SK-N-SH (cell line): ENCODE results near the gene TECR. TPM values are rescaled to one million over a fixed set of nuclear protein-coding genes. Genes with fewer than 3 reads are reported as not detected.
"Not testable (repeated sequence)": the region's sequence is repeated elsewhere in the genome, so short reads cannot be mapped to it uniquely, and the experiment has no call there.

Experiments
- CTCF ChIA-PET: fragments of 300-600, 350-600 bp; formaldehyde crosslinking; extraction: SDS; loops from one replicate; lab custom pipeline; 2021; lab: Yijun Ruan, JAX
- POLR2A ChIA-PET: fragments of 350-600 bp; sonication (Branson Sonifier 250); formaldehyde crosslinking; extraction: SDS; loops from one replicate; lab custom pipeline; 2020; ENCODE audit warnings: antibody characterized with exemption, inconsistent platforms; lab: Yijun Ruan, JAX
- DNase-seq: peaks from one replicate; pipeline ENCODE4 v3.0.0; 2012
- H2AFZ ChIP-seq: fragments of 200-600 bp; sonication (generic); 2 replicates; pipeline ENCODE4 v1.8.1; 2016; ENCODE audit warnings: antibody characterized with exemption, mild to moderate bottlenecking, low read depth
- H3F3A ChIP-seq: fragments of 200-600 bp; sonication (generic); replicated peaks from 2 replicates; pipeline ENCODE3; 2016; ENCODE audit warnings: antibody characterized with exemption, mild to moderate bottlenecking; ENCODE audit not compliant: insufficient read depth
- H3K27ac ChIP-seq, 2 experiments: fragments of 200-500 bp in 1 of 2; fragments of 200-600 bp in 1 of 2; sonication (Bioruptor generic) in 1 of 2; sonication (generic), shearing (Covaris generic) in 1 of 2; 2 replicates each; pipeline versions ENCODE4 v1.5.1 to v1.6.1; 2014 to 2016; ENCODE audit warnings: low read depth in 2 of 2, inconsistent platforms in 1 of 2, low read length in 1 of 2, mild to moderate bottlenecking in 1 of 2, mixed read lengths in 1 of 2
- H3K27me3 ChIP-seq: fragments of 200-600 bp; sonication (generic), shearing (Covaris generic); 2 replicates; pipeline ENCODE4 v1.6.1; 2016; ENCODE audit warnings: mixed run types; ENCODE audit not compliant: insufficient read depth
- H3K36me3 ChIP-seq, 2 experiments: fragments of 200-500 bp in 1 of 2; fragments of 200-600 bp in 1 of 2; sonication (Bioruptor generic) in 1 of 2; sonication (generic) in 1 of 2; replicated peaks in 1 of 2; 2 replicates each; pipeline versions ENCODE3 to v1.5.1; 2014 to 2016; ENCODE audit warnings: low read length in 1 of 2, mild to moderate bottlenecking in 1 of 2; ENCODE audit not compliant: insufficient read depth in 2 of 2, control insufficient read depth in 1 of 2
- H3K4me1 ChIP-seq, 2 experiments: fragments of 200-500 bp in 1 of 2; fragments of 200-600 bp in 1 of 2; sonication (Bioruptor generic) in 1 of 2; sonication (generic), shearing (Covaris generic) in 1 of 2; 2 replicates each; pipeline versions ENCODE4 v1.5.1 to v1.6.1; 2014 to 2016; ENCODE audit warnings: low read depth in 1 of 2, low read length in 1 of 2, mixed run types in 1 of 2; ENCODE audit not compliant: insufficient read depth in 2 of 2, control insufficient read depth in 1 of 2
- H3K4me2 ChIP-seq: fragments of 200-600 bp; sonication (generic), shearing (Covaris generic); 2 replicates; pipeline ENCODE4 v1.6.1; 2017; ENCODE audit warnings: mixed run types
- H3K4me3 ChIP-seq, 2 experiments: fragments of 200-500 bp in 1 of 2; fragments of 200-600 bp in 1 of 2; sonication (Bioruptor generic) in 1 of 2; sonication (generic), shearing (Covaris generic) in 1 of 2; 2 replicates each; pipeline versions ENCODE4 v1.5.1 to v1.8.1; 2014 to 2016; ENCODE audit warnings: low read depth in 2 of 2, inconsistent platforms in 1 of 2, low read length in 1 of 2, mild to moderate bottlenecking in 1 of 2, mixed read lengths in 1 of 2, moderate library complexity in 1 of 2
- H3K79me2 ChIP-seq: fragments of 200-600 bp; sonication (generic); 2 replicates; pipeline ENCODE4 v1.8.1; 2017; ENCODE audit warnings: mild to moderate bottlenecking; ENCODE audit not compliant: insufficient read depth
- H3K9ac ChIP-seq: fragments of 200-600 bp; sonication (generic); 2 replicates; pipeline ENCODE4 v1.6.1; 2017; ENCODE audit warnings: mixed run types
- H3K9me2 ChIP-seq: fragments of 200-600 bp; sonication (generic); 2 replicates; pipeline ENCODE4 v1.6.1; 2017; ENCODE audit warnings: mixed run types
- H3K9me3 ChIP-seq: fragments of 200-600 bp; sonication (generic); 2 replicates; pipeline ENCODE4 v1.6.1; 2017; ENCODE audit warnings: mixed run types, mild to moderate bottlenecking, moderate library complexity
- H4K20me1 ChIP-seq: fragments of 200-600 bp; sonication (generic); 2 replicates; pipeline ENCODE4 v1.6.1; 2017; ENCODE audit warnings: mild to moderate bottlenecking, mixed run types; ENCODE audit not compliant: insufficient read depth
- CHD2 ChIP-seq: fragments of 150-350 bp; IDR thresholded peaks from 2 replicates; pipeline ENCODE4 v1.6.1; 2018; ENCODE audit warnings: low read length; ENCODE audit not compliant: partially characterized antibody
- ELF1 ChIP-seq: IDR thresholded peaks from 2 replicates; pipeline ENCODE4 v1.4.0; 2012
- FOXJ3 ChIP-seq: sonication (generic); formaldehyde crosslinking; IDR thresholded peaks from 2 replicates; pipeline ENCODE4 v1.5.1; 2020; ENCODE audit warnings: mild to moderate bottlenecking, missing genetic modification reagents
- GABPA ChIP-seq: IDR thresholded peaks from 2 replicates; pipeline ENCODE4 v1.4.0; 2012; ENCODE audit warnings: low read depth, mild to moderate bottlenecking
- MXI1 ChIP-seq: IDR thresholded peaks from 2 replicates; pipeline ENCODE4 v1.6.1; 2012; ENCODE audit warnings: mild to moderate bottlenecking, low read depth, low read length, improper control_type of control experiment
- RAD21 ChIP-seq: IDR thresholded peaks from 2 replicates; pipeline ENCODE4 v1.6.1; 2012; ENCODE audit warnings: mild to moderate bottlenecking, low read length
- SIN3A ChIP-seq: IDR thresholded peaks from 2 replicates; pipeline ENCODE4 v1.6.1; 2012; ENCODE audit warnings: low read depth, mild to moderate bottlenecking, low read length, moderate library complexity, borderline replicate concordance
- SMC3 ChIP-seq: IDR thresholded peaks from 2 replicates; pipeline ENCODE4 v1.6.1; 2012; ENCODE audit warnings: low read depth, low read length, improper control_type of control experiment
- YY1 ChIP-seq: IDR thresholded peaks from 2 replicates; pipeline ENCODE4 v1.4.0; 2012; ENCODE audit warnings: low read depth, mild to moderate bottlenecking
- WGBS: methylation state at CpG from one replicate; pipeline ENCODE4 v1.1.6; 2017; ENCODE audit warnings: low lambda C conversion rate; 5-methylcytosine and 5-hydroxymethylcytosine counted together
- polyA plus RNA-seq, 3 experiments: library from polyadenylated mRNA; depleted of rRNA; stranded (reverse); fragments of >200 nt; gene quantifications; 2 replicates each; pipeline ENCODE4 v1.2.3, GENCODE V29; 2012
- TF ChIP-seq, protein P1 (sequence below): IDR thresholded peaks from 2 replicates; pipeline ENCODE4; 2012
- TF ChIP-seq, protein P2 (sequence below): IDR thresholded peaks from 2 replicates; pipeline ENCODE4 v1.4.0; 2012; ENCODE audit warnings: low read depth, borderline replicate concordance

Gene TECR
- polyA plus RNA-seq, 1 of the 3 experiments (the other 2 are of a cell fraction) = 110 TPM

DNA sequence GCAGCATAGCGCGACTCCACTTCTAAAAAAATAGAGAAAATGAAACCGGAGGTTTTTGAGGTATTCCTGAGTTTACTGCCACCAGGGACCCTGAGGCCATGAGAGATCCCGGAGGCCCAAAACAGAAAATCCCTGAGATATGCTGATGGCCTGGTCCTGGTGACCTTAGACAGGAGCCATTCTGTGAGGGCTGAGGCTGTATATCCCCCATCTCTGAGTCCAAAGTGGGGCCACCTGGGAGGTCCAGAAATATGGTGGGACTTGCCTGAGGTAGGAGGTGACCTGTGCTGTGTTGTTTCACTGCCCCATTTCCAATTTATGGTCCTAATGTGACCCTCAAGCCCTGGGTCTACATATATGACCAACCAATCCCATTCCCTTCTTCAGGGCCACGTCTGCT is 55.0 kb downstream of the TECR start:
- H2AFZ ChIP-seq, H3F3A ChIP-seq, H3K27me3 ChIP-seq, H3K27ac ChIP-seq, H3K4me3 ChIP-seq, H3K4me2 ChIP-seq, H3K79me2 ChIP-seq, H3K4me1 ChIP-seq, H3K36me3 ChIP-seq, DNase-seq, H3K9me3 ChIP-seq, CTCF ChIA-PET, H4K20me1 ChIP-seq, H3K9ac ChIP-seq, POLR2A ChIA-PET, H3K9me2 ChIP-seq: not testable (repeated sequence)
- 3% methylated on average over 5 of the region's 5 CpGs for WGBS

DNA sequence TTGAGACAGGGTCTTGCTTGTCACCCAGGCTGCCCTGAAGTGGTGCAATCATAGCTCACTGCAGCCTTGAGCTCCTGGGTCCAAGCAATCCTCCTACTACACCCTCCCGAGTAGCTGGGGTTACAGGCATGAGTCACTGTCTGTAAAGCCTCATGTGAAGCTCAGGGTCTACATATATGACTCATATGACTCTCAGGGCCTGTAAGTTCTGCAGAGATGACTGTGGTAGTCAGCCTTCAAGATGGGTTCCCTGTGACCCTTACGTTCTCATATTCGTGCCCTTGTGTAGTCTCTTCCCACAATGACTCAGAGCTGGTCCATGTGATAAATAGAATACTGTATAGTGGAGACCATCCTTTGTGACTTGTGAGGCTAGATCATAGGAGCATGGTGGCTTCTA is 55.8 kb downstream of the TECR start:
- H3K9me2 ChIP-seq, H2AFZ ChIP-seq, H4K20me1 ChIP-seq, H3K4me1 ChIP-seq, POLR2A ChIA-PET, H3K4me2 ChIP-seq, H3K79me2 ChIP-seq, H3K4me3 ChIP-seq, H3K9ac ChIP-seq, H3K27ac ChIP-seq, H3K9me3 ChIP-seq, H3F3A ChIP-seq, H3K36me3 ChIP-seq, H3K27me3 ChIP-seq, DNase-seq, CTCF ChIA-PET: not testable (repeated sequence)
- 0% methylated on average over 1 of the region's 3 CpGs for WGBS

DNA sequence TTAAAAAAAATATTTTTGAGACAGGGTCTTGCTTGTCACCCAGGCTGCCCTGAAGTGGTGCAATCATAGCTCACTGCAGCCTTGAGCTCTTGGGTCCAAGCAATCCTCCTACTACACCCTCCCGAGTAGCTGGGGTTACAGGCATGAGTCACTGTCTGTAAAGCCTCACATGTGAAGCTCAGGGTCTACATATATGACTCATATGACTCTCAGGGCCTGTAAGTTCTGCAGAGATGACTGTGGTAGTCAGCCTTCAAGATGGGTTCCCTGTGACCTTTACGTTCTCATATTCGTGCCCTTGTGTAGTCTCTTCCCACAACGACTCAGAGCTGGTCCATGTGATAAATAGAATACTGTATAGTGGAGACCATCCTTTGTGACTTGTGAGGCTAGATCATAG is 60.0 kb downstream of the TECR start:
- H3K79me2 ChIP-seq, H2AFZ ChIP-seq, DNase-seq, H3K9me3 ChIP-seq, H3K27ac ChIP-seq, H3K9me2 ChIP-seq, H3K4me2 ChIP-seq, H3K4me3 ChIP-seq, H3K36me3 ChIP-seq, H3F3A ChIP-seq, POLR2A ChIA-PET, H3K4me1 ChIP-seq, H3K9ac ChIP-seq, CTCF ChIA-PET, H3K27me3 ChIP-seq, H4K20me1 ChIP-seq: not testable (repeated sequence)
- 0% methylated on average over 2 of the region's 4 CpGs for WGBS

DNA sequence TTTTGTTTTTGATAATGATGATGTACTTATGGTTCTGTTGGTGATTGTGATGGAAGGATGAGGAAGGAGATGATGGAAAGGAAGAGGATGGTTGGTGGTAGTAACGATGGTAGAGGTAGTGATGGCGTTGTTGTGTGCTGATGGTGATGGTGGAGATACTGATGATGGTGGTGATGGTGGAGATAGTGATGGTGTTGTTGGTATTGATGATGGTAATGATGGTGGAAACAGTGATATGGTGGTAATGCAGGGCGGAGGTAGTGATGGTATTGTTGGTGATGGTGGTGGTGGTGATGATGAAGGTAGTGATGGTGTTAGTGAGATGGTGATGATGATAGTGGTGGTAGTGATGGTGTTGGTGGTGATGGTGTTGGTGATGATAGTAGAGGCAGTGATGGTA is 66.2 kb downstream of the TECR start:
- no peak overlapping the region for H3K4me3 ChIP-seq
- no peaks in the 10 kb centered on the region for H3K9me2 ChIP-seq
- CTCF ChIA-PET = interaction anchor here (0.5 kb wide), 1 partner anchor 251 kb away, joined by 3 read pairs; no protein-coding TSS in a partner anchor
- no peaks in the 10 kb centered on the region for H3K9me3 ChIP-seq
- TF ChIP-seq MXI1 = no peak
- no peak for TF ChIP-seq RAD21
- no peak for TF ChIP-seq SMC3
- no peak for TF ChIP-seq ELF1
- no peak for TF ChIP-seq SIN3A
- no peak for TF ChIP-seq YY1
- TF ChIP-seq, protein P1, sequence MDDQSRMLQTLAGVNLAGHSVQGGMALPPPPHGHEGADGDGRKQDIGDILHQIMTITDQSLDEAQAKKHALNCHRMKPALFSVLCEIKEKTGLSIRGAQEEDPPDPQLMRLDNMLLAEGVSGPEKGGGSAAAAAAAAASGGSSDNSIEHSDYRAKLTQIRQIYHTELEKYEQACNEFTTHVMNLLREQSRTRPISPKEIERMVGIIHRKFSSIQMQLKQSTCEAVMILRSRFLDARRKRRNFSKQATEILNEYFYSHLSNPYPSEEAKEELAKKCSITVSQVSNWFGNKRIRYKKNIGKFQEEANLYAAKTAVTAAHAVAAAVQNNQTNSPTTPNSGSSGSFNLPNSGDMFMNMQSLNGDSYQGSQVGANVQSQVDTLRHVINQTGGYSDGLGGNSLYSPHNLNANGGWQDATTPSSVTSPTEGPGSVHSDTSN = no peak
- TF ChIP-seq GABPA = no peak
- TF ChIP-seq FOXJ3 = no peak
- TF ChIP-seq, protein P2, sequence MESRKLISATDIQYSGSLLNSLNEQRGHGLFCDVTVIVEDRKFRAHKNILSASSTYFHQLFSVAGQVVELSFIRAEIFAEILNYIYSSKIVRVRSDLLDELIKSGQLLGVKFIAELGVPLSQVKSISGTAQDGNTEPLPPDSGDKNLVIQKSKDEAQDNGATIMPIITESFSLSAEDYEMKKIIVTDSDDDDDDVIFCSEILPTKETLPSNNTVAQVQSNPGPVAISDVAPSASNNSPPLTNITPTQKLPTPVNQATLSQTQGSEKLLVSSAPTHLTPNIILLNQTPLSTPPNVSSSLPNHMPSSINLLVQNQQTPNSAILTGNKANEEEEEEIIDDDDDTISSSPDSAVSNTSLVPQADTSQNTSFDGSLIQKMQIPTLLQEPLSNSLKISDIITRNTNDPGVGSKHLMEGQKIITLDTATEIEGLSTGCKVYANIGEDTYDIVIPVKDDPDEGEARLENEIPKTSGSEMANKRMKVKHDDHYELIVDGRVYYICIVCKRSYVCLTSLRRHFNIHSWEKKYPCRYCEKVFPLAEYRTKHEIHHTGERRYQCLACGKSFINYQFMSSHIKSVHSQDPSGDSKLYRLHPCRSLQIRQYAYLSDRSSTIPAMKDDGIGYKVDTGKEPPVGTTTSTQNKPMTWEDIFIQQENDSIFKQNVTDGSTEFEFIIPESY = no peak
- TF ChIP-seq CHD2 = no peak
- no peaks in the 10 kb centered on the region for H4K20me1 ChIP-seq
- no peak overlapping the region for H3K4me2 ChIP-seq
- no peak overlapping the region for H2AFZ ChIP-seq
- no peaks in the 10 kb centered on the region for H3K79me2 ChIP-seq
- no peaks in the 10 kb centered on the region for H3K4me1 ChIP-seq
- no peaks in the 10 kb centered on the region for H3F3A ChIP-seq
- no peaks in the 10 kb centered on the region for H3K36me3 ChIP-seq
- H3K27me3 ChIP-seq = peaks cover 5% of the 10 kb centered on the region; the same call in 1 of the 2 replicates
- H3K9ac ChIP-seq = no peak overlapping the region
- 2% methylated on average over 3 of the region's 3 CpGs for WGBS
- no peak for DNase-seq
- no peak overlapping the region for H3K27ac ChIP-seq
- POLR2A ChIA-PET = no interaction called here
